ENCODE results near the gene TBC1D14.

- TF ChIP-seq, protein P1, sequence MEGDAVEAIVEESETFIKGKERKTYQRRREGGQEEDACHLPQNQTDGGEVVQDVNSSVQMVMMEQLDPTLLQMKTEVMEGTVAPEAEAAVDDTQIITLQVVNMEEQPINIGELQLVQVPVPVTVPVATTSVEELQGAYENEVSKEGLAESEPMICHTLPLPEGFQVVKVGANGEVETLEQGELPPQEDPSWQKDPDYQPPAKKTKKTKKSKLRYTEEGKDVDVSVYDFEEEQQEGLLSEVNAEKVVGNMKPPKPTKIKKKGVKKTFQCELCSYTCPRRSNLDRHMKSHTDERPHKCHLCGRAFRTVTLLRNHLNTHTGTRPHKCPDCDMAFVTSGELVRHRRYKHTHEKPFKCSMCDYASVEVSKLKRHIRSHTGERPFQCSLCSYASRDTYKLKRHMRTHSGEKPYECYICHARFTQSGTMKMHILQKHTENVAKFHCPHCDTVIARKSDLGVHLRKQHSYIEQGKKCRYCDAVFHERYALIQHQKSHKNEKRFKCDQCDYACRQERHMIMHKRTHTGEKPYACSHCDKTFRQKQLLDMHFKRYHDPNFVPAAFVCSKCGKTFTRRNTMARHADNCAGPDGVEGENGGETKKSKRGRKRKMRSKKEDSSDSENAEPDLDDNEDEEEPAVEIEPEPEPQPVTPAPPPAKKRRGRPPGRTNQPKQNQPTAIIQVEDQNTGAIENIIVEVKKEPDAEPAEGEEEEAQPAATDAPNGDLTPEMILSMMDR (conservative IDR thresholded peaks at IDR 0.05; ENCODE audit: low read length): peak; percentile 55
- TF ChIP-seq EZH2phosphoT487 (IDR thresholded peaks at IDR 0.05; ENCODE audit: borderline replicate concordance): no peak
Observed at GRCh38 chr4:6917461-6918271, 8.0 kb downstream of the TBC1D14 start.

Data from Loucy (cell line).